ENCODE data around the gene RASD1. TPM values are rescaled to one million over a fixed set of nuclear protein-coding genes. Genes with fewer than 3 reads are reported as not detected.

RASD1 gene
- polyA plus RNA-seq, 1 of the 3 experiments (the other 2 are of a cell fraction) = 0.43 TPM

GRCh38 chr17:17476865-17477467, 19.2 kb downstream of the RASD1 start, which contains the start of gene MED9:
Gene MED9 (plus strand): TSS chr17:17477000. CDS start chr17:17477042, 42 bp downstream.
- Histone ChIP-seq H3K79me2 (ENCODE audit: insufficient read depth) (peaks cover 52% of the 10 kb centered on the region), H3K9me2 (no peaks in the 10 kb centered on the region), H3K9ac (peak within 1 kb of the TSS; percentile 91), H2AFZ (ENCODE audit: low read depth) (peak within 1 kb of the TSS; percentile 92), H3K4me2 (peak within 1 kb of the TSS; percentile 91), H3K4me3 (ENCODE audit: low read depth in 2 of 2, low read length in 1 of 2) (peak within 1 kb of the TSS; percentile 98 to 99), H3K9me3 (no peaks in the 10 kb centered on the region), H3K4me1 (ENCODE audit: control insufficient read depth in 1 of 2, insufficient read depth in 2 of 2, low read depth in 1 of 2, low read length in 1 of 2) (peaks cover 7 to 10% of the 10 kb centered on the region in 2 experiments; a peak in 3 of 4 replicates), H4K20me1 (ENCODE audit: insufficient read depth) (no peaks in the 10 kb centered on the region), H3K27me3 (ENCODE audit: insufficient read depth) (0 out of 2 replicates have a peak, but pooled peaks cover 6% of the 10 kb centered on the region), H3F3A (replicated peaks; ENCODE audit: insufficient read depth) (no peaks in the 10 kb centered on the region), H3K27ac (ENCODE audit: low read depth in 2 of 2, low read length in 1 of 2) (peak within 1 kb of the TSS; percentile 62 to 74; a peak in 3 of 4 replicates), H3K36me3 (replicated peaks in 1 of 2; ENCODE audit: control insufficient read depth in 1 of 2, insufficient read depth in 2 of 2, low read length in 1 of 2) (peaks cover under 1 to 9% of the 10 kb centered on the region in 2 experiments)
- CTCF ChIA-PET = no interaction called here
- WGBS (ENCODE audit: low lambda C conversion rate) = under 1% methylated on average over 15 of the region's 47 CpGs
- POLR2A ChIA-PET = no interaction called here
- DNase-seq = peak; percentile 99
- TF ChIP-seq SIN3A (IDR thresholded peaks at IDR 0.05; ENCODE audit: borderline replicate concordance, low read depth, low read length) (no peak), NFIC (IDR thresholded peaks at IDR 0.05; ENCODE audit: borderline replicate concordance) (no peak), MAX (IDR thresholded peaks at IDR 0.05; ENCODE audit: low read depth) (peak; percentile 60), EP300 (IDR thresholded peaks at IDR 0.05; ENCODE audit: borderline replicate concordance in 1 of 2, low read depth in 1 of 2, low read length in 1 of 2) (no peak), ZBTB33 (IDR thresholded peaks at IDR 0.05; ENCODE audit: borderline replicate concordance, low read depth) (no peak), TCF12 (IDR thresholded peaks at IDR 0.05) (no peak), REST (IDR thresholded peaks at IDR 0.05; ENCODE audit: low read depth, low read length) (no peak), GATA2 (CRISPR knock-in tag; IDR thresholded peaks at IDR 0.05) (no peak), FOXJ3 (CRISPR knock-in tag; IDR thresholded peaks at IDR 0.05) (no peak), FOSL2 (IDR thresholded peaks at IDR 0.05; ENCODE audit: borderline replicate concordance, low read depth) (no peak), PBX3 (IDR thresholded peaks at IDR 0.05) (no peak), CTCF (IDR thresholded peaks at IDR 0.05) (no peak), MEF2A (IDR thresholded peaks at IDR 0.05; ENCODE audit: borderline replicate concordance, low read depth) (no peak), JUND (IDR thresholded peaks at IDR 0.05) (no peak), USF2 (IDR thresholded peaks at IDR 0.05; ENCODE audit: borderline replicate concordance, low read depth, low read length) (no peak), NRF1 (IDR thresholded peaks at IDR 0.05; ENCODE audit: low read depth, low read length) (peak; percentile 80), RXRA (IDR thresholded peaks at IDR 0.05; ENCODE audit: borderline replicate concordance, low read depth) (peak; percentile 61; the same call in 1 of the 2 replicates), MXI1 (IDR thresholded peaks at IDR 0.05; ENCODE audit: low read depth, low read length) (peak; percentile 53; the same call in 1 of the 2 replicates), FOXM1 (IDR thresholded peaks at IDR 0.05; ENCODE audit: low read depth) (no peak), POLR2AphosphoS5 (IDR thresholded peaks at IDR 0.05; ENCODE audit: low read depth, low read length) (peak; percentile 66), RFX5 (IDR thresholded peaks at IDR 0.05; ENCODE audit: low read length) (no peak), SMC3 (IDR thresholded peaks at IDR 0.05; ENCODE audit: low read depth, low read length) (no peak), TAF1 (IDR thresholded peaks at IDR 0.05; ENCODE audit: borderline replicate concordance, low read depth, low read length) (peak; percentile 51; the same call in 1 of the 2 replicates), RAD21 (IDR thresholded peaks at IDR 0.05; ENCODE audit: low read length) (no peak), ELF1 (IDR thresholded peaks at IDR 0.05) (no peak)

All from SK-N-SH (cell line).